Left ventricle myocardium inferior (tissue), 1 donor: ENCODE results near the gene ST7. TPM values are rescaled to one million over a fixed set of nuclear protein-coding genes. Genes with fewer than 3 reads are reported as not detected.

Experiments
- DNase-seq: peaks from one replicate; pipeline ENCODE4 v3.0.0-alpha.2; 2020
- H3K27ac ChIP-seq: fragments of 200-600 bp; replicated peaks from 2 replicates; pipeline ENCODE4 v1.8.0; 2021
- H3K27me3 ChIP-seq: fragments of 200-600 bp; 2 replicates; pipeline ENCODE4 v1.8.0; 2021; ENCODE audit warnings: low read depth
- H3K36me3 ChIP-seq: fragments of 200-600 bp; 2 replicates; pipeline ENCODE4 v1.8.0; 2021
- H3K4me1 ChIP-seq: fragments of 200-600 bp; 2 replicates; pipeline ENCODE4 v1.8.0; 2021
- H3K4me3 ChIP-seq: fragments of 200-600 bp; 2 replicates; pipeline ENCODE4 v1.8.0; 2021; ENCODE audit warnings: mild to moderate bottlenecking, moderate library complexity
- H3K9me3 ChIP-seq: fragments of 200-600 bp; replicated peaks from 2 replicates; pipeline ENCODE4 v1.8.0; 2021
- CTCF ChIP-seq: fragments of 200-600 bp; IDR thresholded peaks from 2 replicates; pipeline ENCODE4 v1.8.0; 2021; ENCODE audit warnings: antibody characterized with exemption, mild to moderate bottlenecking, borderline replicate concordance
- intact Hi-C: fragments of 100-400 bp; cut with micrococcal nuclease; formaldehyde crosslinking; loops from one replicate; pipeline ENCODE4 v1.11.0; 2022
- total RNA-seq: library from RNA; stranded (reverse); fragmentation: NEBNext Ultra II Directional; extraction: Animal tissue kit (Norgen Biotek cat#: 25700); gene quantifications from one replicate; pipeline ENCODE4 v1.2.1, GENCODE V29; 2021
- donor health status: DM: no; HTN: yes; CAD: no; lungs with severe emphysema.

Gene ST7
- total RNA-seq, 1 donor from 2014 or later: 28.5 TPM

- H3K4me1 ChIP-seq: no peaks in the 10 kb centered on the region
- peaks cover 3% of the 10 kb centered on the region for H3K27me3 ChIP-seq
- no peaks in the 10 kb centered on the region for H3K36me3 ChIP-seq
- TF ChIP-seq CTCF: no peak
- H3K27ac ChIP-seq: no peak overlapping the region
- intact Hi-C loops: no loop called here
- no peak for DNase-seq
- no peaks in the 10 kb centered on the region for H3K9me3 ChIP-seq
- no peak overlapping the region for H3K4me3 ChIP-seq
These were observed 296.9 kb downstream of the ST7 start for GRCh38 chr7:117250245-117250644.

GRCh38 chr7:117250801-117251200 is 297.5 kb downstream of the ST7 start:
- H3K4me1 ChIP-seq: no peaks in the 10 kb centered on the region
- no peak overlapping the region for H3K27ac ChIP-seq
- H3K4me3 ChIP-seq: no peak overlapping the region
- DNase-seq: no peak
- TF ChIP-seq CTCF: no peak
- intact Hi-C loops: no loop called here
- peaks cover 3% of the 10 kb centered on the region for H3K27me3 ChIP-seq
- H3K9me3 ChIP-seq: no peaks in the 10 kb centered on the region
- H3K36me3 ChIP-seq: no peaks in the 10 kb centered on the region

GRCh38 chr7:117251687-117252086 is 298.4 kb downstream of the ST7 start:
- peaks cover 3% of the 10 kb centered on the region for H3K27me3 ChIP-seq
- TF ChIP-seq CTCF: no peak
- intact Hi-C loops: no loop called here
- no peaks in the 10 kb centered on the region for H3K36me3 ChIP-seq
- H3K4me3 ChIP-seq: no peak overlapping the region
- no peak overlapping the region for H3K27ac ChIP-seq
- no peak for DNase-seq
- no peaks in the 10 kb centered on the region for H3K4me1 ChIP-seq
- H3K9me3 ChIP-seq: no peaks in the 10 kb centered on the region

GRCh38 chr7:117259615-117260014 is 306.3 kb downstream of the ST7 start:
- intact Hi-C loops: no loop called here
- DNase-seq: no peak
- Histone ChIP-seq H3K27me3 (no peaks in the 10 kb centered on the region), H3K4me1 (no peaks in the 10 kb centered on the region), H3K36me3 (no peaks in the 10 kb centered on the region), H3K9me3 (no peaks in the 10 kb centered on the region), H3K27ac (no peak overlapping the region), H3K4me3 (no peak overlapping the region)
- TF ChIP-seq CTCF: no peak

GRCh38 chr7:117262546-117262945 is 309.2 kb downstream of the ST7 start:
- H3K36me3 ChIP-seq: no peaks in the 10 kb centered on the region

More at GRCh38 chr7:117262546-117262945, 309.2 kb downstream of the ST7 start:
- no peak for TF ChIP-seq CTCF
- no peak overlapping the region for H3K27ac ChIP-seq
- H3K9me3 ChIP-seq: peaks cover 12% of the 10 kb centered on the region
- H3K4me3 ChIP-seq: no peak overlapping the region
- no peaks in the 10 kb centered on the region for H3K4me1 ChIP-seq
- H3K27me3 ChIP-seq: no peaks in the 10 kb centered on the region
- DNase-seq: no peak
- intact Hi-C loops: no loop called here
